Amygdala (tissue), 56 donors: ENCODE data around the gene LCN10.

ENCODE experiments used
- DNase-seq, 56 donors: peaks; one replicate each; lab custom pipeline; 2025; lab: John Stamatoyannopoulos, UW

The LCN10 gene

DNA sequence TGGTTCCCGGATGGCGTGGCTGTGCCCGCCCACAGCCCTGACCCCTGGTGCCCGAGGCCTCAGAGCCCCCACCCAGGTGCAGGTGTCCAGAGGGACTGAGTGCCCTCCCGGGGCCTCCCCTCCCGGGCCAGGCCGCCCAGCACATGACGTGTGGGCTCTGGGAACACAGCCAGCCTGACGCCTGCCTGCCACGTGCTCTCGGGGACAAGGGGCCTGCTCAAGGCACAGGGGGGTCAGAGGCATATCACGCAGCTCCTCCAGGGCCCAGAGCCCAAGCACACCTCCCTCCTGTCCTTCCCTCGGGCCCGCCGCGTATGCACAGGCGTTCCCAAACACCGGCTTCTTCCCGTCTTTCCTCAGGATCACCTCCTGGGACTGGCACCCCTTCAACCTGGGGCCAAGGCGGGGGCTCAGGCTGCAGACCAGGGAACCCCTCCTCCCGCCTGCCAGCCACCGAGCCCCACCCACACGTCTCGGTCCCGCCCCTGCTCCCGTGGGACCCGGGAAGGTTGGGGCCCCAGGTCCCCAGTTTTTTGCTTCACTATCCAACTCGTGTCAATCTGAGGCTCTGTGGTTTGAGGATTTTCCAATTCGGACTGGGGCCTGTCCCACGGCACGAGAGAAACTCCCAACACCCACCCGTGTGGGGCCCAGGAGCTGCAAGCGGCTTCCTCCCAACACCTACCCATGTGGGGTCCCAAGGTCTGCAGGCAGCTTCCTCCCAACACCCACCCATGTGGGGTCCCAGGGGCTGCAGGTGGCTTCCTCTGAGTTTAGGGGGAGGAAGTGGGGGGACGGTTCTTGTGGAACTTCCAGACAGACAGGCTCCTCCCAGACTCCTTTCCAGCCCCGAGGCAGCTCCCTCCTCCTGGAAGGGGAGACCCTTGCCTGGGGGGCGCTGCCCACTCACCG is 1.5 kb downstream of the LCN10 start:
- peak in 16 of 56 donors; percentile 9 to 67 (median 32) for DNase-seq

DNA sequence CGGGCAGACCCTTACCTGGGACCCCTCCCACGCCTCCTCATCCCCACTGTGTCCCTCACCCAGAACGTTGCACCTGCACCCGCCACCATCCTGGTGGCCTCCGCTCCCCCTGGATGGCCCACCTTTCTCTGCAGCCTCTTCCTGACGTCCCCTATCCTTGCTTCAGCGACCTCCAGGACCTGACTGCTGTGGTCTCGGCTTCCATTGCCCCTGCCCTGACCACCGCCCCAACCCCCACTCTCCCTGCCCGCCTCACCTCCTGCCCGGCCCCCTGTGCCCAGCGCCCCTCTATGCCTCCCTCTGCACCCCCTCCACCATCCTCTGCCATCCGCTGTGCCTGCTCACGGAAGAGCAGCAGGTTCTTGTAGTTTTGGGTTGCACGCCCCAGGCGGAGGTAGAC is 2.2 kb downstream of the LCN10 start:
- DNase-seq = no peak

DNA sequence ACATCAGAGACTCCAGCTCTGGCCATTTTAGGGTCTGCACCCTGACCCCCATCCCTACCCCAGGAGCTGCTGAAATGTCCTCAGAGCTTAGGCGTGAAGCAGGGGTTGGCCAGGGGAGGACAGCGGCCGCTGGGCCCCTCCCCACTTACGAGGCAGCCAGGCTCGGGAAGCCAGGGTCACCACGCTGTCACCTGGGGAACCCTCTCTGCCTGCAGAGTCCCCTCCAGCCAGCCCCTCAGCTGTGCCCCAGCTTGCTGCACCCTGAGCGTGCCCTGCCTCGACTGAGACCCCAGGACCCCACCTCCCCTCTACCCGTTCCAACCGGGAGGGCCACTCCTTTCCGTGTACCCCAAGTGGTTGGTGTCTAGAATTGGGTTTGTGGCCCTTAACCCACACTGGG is 2.7 kb downstream of the LCN10 start:
- no peak for DNase-seq

DNA sequence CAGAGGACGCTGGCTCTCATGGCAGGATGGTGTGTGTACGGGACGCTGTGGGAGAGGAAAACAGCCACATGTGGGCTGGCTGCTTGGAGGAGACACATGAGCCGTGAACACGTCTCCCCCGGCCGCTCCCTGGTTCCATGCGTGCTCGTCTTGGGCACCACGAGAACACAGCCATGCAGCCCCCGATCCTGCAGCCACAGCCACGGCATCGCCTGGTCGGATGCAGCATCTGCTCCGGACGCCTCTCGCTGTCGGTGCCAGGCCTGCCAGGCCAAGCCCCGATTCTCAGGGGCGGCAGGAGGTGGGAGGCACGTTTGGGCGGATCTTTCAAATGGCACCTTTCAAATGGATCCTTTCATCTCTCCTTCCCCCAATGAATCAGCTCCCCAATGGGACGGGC is 3.2 kb downstream of the LCN10 start:
- no peak for DNase-seq

DNA sequence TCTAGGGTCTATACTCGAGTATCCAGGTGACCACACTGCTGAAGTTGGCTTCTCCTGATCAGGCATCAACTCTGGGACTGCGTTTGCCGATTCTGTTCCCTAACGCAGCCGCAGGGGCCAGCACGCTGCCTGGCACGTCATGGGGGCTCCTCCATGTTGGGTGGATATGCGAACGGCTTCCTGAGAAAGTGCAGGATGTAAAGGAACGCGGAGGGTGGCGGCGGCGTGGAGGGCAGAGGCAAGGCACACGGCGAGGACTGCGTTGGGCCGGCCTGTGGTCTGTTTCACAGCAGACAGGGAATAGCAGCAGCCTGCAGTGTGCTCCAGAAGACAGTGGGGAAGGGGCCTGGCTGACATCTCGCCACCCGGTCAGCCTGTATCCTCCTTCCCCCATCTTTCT is 3.8 kb downstream of the LCN10 start:
- DNase-seq = no peak

DNA sequence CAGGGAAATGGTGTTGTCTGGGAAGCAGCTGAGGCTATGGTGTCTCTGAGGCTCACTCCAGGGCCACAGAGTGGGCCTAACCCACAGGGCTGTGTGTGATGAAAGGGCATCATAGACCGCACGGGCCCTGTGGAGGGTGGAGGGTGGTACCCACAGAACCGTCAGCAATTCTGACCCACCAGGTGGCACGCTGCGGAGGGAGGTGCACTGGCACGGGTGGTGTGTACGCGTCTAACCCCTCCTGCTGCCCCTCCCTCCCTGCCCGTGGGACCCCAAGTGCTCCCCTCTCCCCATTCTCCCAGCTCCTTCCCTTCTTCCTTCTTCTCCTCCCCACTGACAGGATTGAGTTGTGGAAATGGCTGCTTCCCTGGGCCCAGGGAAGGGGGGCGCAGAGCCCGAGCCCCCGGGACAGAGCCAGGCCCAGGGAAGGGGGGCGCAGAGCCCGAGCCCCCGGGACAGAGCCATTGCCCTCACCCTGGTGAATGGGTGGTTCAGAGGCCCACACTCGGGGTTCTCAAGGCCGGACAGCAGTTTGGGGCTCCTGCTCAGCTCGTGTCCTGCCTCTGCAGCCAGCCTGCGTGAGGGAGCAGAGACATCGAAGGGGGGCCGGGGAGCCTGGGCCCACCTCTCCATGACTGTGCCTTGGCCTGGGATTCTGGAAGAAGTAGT is 6.8 kb downstream of the LCN10 start:
- DNase-seq = no peak

DNA sequence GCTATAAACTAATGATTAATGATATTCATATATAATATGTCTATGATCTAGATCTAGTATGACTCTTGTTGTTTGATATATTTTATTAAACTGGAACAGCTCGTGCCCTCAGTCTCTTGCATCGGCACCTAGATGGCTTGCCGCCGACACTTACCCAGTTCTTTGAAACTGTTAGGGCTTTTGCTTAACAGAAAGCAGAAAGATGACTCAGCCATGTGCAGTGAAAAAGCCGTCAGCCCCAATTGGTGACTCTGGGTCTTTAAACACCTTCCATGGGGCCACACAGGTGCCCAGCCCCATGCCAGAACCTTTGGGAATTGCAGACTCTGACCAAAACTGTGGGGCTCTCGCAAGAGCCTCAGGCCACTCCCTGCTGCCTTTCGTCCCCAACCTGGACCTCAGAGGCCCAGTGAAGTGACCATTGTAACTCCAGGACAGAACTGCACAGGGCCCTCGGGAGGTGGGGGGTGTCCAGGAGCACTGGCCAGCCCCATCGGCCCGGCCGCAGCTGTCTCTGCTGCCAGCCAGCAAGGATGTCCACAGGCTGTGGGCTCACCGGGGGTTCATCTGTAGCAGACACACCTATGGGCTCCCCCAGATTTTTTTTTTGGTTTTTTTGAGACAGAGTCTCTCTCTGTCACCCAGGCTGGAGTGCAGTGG is 7.8 kb downstream of the LCN10 start:
- DNase-seq = no peak

DNA sequence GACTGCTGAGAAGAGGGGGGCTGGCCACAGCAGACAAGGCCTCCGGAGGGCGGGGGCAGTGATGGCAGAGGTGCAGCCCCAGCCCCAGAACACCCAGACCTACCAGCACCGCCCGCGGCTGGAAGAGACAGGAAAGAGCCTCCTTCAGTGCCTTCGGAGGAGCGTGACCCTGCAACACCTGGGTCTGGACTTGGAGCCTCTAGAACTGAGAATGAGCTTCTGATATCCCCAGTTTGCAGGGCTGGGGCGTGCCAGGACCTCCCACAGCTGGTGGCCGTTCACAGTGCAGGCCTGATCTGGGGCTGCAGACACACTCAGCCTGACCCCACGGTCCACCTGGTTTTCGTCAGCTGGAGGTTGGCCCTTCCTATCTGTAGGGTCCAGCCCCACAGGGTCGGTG is 9.1 kb downstream of the LCN10 start:
- no peak for DNase-seq

DNA sequence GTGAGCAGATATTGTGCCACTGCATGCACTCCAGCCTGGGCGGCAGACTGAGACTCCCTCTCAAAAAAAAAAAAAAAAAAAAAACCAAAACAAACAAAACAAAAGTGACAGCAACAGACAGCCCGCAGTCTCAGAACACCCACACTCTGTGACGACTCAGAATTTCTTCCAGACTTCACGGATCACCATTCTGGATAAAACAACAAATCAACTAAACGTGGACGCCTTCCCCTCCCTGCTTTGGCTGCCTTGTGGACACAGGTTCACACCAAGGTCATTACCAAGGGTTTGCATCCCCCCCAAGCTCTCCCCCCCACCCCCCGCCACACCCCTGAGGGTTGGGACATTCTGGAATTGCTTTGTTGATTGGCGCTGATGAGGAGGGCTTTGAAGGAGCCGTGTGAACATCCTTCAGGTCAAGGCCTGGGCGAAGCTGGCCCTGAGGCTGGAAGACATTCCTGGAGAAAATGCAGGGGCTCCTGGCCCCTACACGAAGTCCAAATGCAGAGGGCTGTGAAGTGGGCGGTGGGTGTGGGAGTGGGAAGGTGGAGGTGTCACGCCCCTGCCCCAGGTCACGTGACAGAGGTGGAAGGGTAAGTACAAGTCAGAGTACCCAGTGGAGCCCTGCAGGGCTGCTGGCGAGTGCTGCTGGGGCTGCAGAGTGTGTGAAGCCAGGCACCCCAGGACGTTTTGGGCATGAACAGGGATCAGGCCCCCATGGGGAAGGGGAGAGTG is 10.1 kb downstream of the LCN10 start:
- DNase-seq = no peak

DNA sequence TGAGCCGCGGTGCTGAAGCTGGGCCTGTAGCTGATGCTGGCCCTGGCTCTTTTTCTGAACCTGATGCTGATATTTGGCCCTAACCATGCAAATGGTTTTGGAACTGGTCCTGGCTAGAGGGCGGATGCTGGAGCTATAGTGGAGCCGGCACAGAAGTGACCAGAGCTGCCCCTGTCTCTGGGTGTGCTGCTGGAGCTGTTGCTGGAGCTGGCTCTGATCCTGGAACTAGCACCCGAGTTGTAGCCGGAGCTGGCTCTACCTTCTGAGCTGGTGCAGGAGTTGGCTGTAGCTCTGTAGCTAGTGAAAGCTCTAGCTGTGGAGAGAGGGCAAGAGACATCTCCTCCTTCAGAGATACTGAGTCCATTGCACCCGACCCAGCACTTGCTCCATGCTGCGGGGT is 12.8 kb downstream of the LCN10 start:
- DNase-seq = no peak

DNA sequence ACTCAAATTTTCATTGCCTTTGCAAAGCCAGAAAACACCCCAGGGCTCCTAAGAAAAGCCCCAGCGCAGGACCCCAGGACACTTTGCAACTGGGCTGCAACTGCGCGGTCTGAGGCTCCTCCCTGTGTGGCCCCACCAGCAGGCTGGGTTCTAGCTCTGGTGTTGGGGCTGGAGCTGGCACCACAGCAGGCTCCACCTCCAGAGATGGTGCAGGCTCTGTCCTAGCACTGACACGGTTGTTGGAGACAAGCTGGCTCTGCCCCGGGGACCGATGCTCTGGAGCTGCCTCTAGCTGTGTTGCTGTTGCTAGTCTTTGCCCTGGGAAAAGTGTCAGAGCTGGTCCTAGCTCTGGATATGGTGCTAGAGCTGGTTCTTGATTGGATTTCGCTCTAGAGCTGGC is 13.6 kb downstream of the LCN10 start:
- no peak for DNase-seq

DNA sequence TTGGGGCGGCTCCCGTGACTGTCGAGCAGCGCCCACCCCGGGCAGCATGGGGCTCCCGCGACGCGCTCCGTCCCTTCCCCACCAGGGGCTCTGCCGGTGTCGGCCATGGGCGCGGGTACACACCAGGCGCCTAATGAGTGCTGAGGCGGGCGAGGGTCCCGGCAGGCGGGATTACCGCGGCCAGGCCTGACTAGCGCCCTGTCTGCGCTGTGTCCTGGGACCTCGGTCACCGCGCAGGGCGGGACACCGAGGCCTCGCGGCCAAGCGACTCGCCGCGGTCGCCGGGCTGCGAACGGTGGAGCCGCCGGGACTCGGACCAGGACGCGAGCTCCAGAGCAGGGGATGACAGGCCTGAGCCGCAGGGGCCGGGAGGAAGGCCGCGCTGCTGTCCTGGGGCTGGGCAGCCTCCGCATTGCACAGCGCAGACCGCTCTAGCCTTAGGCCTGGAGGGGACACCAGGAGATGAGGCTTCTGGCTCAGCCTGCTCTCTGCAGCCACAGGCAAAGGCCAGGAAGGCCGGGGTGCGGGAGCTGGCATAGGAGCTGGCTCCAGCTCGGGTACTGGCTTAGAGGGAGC is 14.1 kb downstream of the LCN10 start:
- DNase-seq = peak in 1 of 56 donors; percentile 11

DNA sequence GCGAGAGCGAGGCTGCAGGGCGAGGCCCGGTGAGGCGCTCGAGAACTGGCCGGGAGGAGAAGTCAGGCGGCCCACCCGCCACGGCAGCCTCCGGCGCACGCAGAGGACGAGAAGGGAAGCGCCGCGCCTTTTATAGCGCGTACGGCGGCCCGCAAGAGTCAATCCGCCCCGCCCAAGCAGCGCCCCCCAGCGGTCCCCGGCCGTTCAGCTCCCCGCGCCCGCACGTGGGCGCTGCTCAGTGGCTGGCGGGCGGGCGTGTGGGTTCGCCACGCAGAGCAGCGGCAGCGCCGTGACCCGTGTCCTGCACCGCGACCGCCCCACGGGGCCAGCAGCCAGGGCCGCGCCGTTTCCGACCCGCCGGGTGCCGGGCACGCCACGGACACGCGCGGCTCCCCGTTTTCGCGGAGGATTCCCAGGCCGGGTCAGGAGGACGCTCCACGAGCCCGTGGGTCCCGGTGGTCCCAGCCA is 14.6 kb downstream of the LCN10 start:
- peak in 55 of 56 donors; percentile 13 to 91 (median 72) for DNase-seq

DNA sequence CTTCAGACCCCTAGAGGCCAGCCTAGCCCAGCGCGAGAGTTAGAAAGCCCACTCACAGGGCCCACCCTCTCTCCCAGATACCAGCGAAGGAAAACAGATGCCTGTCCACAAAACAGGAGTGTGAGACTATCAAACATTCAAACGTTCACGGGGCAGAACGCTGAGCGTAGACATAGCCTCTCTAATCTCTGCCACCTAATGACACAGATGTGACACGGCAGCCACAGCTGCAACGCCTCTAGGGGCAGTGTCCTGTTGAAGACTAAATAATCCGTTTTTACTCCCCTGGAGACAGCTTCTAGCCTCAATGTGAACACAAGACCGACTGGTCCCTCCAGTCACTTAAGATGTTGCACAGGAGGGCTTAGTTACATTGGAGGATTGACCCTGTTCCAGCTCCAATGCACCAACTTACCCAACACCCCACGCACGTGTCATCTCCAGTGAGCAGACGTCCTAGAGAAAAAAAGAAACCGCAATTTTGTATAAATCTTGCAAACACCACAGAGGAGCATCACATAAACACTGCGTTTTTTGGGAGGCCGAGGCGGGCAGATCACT is 16.0 kb downstream of the LCN10 start:
- no peak for DNase-seq

DNA sequence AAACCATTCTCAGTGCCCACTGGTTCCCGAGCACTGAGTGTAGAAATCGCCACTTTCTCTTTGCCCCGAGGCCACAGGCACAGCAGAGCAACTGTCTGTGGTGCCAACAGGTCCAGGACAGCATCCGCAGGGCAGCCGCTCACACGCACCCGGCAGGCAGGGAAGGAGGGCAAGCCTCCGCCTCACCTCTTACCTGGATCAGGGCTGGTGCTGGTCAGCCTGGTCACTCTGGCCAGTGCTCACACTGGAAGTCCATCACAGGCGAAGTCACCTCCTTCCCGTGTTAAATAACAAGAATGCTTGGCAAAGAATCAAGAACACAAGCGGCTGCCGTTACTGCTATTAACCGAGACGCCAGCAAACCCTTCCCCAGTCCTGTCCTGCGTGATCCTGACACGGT is 16.6 kb downstream of the LCN10 start:
- no peak for DNase-seq

DNA sequence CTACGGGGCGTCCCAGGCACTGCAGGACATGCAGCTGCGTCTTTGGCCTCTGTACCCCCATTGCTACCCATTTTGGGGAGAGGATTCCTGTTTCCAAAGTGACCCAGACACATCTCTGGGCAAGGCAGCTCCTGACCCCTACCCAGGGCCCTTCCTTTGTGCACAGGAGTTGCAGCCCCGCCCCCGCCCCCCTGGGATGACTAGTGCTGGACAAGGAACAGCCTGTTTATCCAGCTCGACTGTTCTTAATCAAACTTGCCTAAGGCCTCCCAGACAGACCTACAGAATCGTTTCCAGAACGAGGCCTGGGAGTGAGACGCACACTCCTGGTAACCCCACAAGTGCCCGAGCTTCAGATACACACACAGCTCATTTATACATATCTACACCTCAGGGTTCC is 17.1 kb downstream of the LCN10 start:
- DNase-seq = no peak

DNA sequence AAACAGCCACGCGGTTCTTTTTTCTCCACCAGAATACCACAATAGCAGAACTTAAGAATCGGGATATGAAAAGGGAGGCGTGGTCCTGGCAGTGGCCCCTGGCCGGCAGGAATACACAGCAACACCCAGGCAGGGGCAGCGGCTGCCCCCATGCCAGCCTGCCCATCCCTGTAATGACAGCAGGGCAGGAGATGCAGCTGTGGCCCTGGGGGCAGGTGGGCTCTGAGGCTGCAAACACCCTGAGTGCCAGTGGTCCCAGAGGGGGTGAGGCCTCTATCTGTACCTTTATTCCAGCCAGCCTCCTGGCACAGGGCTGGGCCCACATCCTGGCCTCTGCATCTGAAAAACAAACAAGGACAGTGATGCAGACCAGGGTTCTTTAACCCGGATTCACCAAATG is 18.0 kb downstream of the LCN10 start:
- no peak for DNase-seq

DNA sequence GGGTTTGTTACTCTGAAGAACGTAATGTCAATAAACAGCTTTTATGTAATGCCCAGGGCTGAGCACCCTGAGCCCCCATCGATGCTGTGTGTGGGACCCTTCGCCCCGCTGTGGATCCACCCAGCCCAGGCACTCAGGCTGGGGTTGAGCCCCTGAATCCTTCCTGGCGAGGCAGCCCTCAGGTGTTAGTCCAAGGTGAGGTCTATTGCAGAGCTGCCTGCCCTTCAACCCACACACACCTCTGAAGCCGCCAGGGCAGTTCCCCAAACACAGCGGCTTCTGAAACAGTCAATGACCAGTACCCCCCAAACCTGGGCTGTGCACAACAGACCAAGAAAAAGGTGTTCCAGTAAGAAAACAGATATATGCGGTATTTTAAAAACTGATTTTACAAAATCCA is 18.8 kb downstream of the LCN10 start:
- DNase-seq = no peak

DNA sequence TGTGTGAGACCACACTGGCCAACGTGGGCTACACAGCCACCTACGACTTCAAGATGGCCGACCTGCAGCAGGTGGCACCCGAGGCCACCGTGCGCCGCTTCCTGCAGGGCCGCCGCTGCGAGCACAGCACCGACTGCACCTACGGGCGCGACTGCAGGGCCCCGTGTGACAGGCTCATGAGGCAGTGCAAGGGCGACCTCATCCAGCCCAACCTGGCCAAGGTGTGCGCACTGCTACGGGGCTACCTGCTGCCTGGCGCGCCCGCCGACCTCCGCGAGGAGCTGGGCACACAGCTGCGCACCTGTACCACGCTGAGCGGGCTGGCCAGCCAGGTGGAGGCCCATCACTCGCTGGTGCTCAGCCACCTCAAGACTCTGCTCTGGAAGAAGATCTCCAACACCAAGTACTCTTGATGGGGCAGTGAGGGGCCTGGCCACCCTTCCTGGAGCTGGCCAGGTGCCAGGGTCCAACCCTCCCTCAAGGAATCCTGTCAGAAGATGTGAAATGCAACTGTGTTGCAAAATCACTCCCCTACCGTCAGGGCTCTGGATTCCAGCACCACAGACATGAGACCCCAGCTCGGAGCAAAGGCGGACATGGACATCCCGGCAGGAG is 19.3 kb downstream of the LCN10 start:
- no peak for DNase-seq

DNA sequence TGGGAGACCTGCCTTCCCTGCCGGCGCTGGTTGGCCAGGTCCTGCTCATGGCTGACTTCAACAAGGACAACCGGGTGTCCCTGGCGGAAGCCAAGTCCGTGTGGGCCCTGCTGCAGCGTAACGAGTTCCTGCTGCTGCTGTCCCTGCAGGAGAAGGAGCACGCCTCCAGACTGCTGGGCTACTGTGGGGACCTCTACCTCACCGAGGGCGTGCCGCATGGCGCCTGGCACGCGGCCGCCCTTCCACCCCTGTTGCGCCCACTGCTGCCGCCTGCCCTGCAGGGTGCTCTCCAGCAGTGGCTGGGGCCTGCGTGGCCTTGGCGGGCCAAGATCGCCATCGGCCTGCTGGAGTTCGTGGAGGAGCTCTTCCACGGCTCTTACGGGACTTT is 19.8 kb downstream of the LCN10 start:
- DNase-seq = no peak
